ENCODE results near the gene APOL1.

APOL1 gene

DNA sequence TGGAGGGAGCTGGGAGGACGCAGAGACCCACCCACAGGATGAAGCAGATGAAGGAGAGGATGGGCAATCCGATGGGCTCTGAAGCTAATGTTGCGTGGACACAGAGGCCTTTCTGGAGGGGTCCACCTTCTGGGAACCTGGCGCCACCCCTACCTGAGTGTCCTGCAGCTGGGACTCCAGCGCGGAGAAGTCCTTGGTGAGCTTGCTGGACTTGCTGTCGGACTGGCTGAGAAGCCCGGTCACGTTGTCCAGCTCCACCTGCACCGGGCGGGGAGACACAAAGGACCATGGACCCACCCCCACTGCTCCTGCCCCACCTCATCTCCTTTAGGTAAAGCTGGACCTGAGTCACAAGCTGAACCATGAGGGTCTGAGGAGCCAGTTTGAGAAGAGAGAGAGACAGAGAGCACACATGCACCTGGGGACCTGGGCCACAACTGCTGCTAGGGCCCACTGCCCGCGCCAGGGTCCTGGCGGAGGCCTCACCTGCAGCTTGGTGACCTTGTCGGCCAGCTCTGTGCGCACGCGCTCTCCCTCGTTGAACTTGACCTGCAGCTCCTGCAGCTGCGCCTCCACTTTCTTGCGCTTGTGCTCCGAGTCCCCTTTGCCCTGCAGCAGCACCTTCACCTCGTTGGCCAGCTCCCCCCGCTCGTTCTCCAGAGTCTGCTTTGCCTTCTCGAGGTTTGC is 40.8 kb downstream of the APOL1 start:
- H3K27ac ChIP-seq, result no peak overlapping the region
- no peak for TF ChIP-seq ZFX (IDR thresholded peaks at IDR 0.05)
- TF ChIP-seq, protein P1, sequence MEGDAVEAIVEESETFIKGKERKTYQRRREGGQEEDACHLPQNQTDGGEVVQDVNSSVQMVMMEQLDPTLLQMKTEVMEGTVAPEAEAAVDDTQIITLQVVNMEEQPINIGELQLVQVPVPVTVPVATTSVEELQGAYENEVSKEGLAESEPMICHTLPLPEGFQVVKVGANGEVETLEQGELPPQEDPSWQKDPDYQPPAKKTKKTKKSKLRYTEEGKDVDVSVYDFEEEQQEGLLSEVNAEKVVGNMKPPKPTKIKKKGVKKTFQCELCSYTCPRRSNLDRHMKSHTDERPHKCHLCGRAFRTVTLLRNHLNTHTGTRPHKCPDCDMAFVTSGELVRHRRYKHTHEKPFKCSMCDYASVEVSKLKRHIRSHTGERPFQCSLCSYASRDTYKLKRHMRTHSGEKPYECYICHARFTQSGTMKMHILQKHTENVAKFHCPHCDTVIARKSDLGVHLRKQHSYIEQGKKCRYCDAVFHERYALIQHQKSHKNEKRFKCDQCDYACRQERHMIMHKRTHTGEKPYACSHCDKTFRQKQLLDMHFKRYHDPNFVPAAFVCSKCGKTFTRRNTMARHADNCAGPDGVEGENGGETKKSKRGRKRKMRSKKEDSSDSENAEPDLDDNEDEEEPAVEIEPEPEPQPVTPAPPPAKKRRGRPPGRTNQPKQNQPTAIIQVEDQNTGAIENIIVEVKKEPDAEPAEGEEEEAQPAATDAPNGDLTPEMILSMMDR (conservative IDR thresholded peaks at IDR 0.05), result no peak

DNA sequence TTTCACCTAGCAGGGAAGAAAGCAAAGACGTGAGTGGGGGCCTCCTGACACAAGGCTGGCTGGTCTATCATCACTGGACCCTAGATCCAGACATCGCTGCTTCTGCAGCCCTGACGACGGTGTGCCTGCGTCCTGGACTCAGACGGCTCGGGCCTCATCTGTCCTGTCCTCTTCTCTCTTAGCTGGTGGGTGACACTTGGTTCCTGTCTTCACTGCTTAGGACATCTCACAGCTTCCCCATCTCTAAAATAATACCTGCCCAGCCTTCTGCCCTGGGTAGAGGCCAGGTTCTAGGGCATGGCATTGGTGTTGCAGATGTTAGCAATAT is 41.3 kb downstream of the APOL1 start:
- H3K27ac ChIP-seq, result no peak overlapping the region
- TF ChIP-seq, protein P1 (conservative IDR thresholded peaks at IDR 0.05), result no peak
- TF ChIP-seq ZFX (IDR thresholded peaks at IDR 0.05), result no peak

DNA sequence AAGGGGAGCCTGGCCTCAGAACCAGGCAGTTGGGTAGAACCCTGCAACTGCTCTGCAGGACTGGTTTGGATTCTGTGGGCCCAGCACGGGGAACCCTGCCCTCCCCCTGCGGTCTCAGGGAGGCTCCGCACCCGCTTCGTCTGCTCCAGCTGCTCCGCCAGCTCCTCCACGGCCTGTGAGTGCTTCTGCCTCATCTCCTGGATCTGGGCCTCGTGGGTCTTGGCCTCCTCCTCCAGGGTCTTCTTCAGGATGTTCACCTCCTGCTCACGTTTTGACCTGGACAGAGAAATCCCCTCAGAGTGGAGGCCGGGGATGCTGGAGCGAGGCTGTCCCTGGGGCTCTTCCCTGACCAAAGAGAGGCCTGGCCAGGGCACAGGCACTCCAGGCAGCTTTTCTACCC is 41.9 kb downstream of the APOL1 start:
- TF ChIP-seq, protein P1 (conservative IDR thresholded peaks at IDR 0.05), result no peak
- no peak for TF ChIP-seq ZFX (IDR thresholded peaks at IDR 0.05)
- H3K27ac ChIP-seq, result no peak overlapping the region

DNA sequence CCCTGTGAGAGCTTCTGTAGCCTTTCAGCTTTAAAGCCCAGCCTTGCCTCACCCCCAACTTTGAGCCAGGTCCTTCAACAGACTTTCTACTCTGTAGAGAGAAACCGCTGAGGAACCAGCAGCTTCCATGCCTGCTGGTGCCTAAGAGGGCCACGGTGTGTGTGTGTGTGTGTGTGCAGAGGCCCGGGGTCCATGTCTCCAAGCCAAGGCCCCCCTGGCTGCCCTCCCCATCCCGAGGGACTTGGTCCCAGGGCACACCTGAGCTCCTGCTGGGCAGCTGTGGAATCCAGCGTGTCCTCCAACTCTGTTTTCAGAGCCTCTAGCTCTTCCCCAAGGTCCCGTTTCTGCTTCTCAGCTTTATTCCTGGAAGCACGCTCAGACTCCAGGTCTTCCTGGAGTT is 42.3 kb downstream of the APOL1 start:
- TF ChIP-seq, protein P1 (conservative IDR thresholded peaks at IDR 0.05), result no peak
- TF ChIP-seq ZFX (IDR thresholded peaks at IDR 0.05), result no peak
- no peak overlapping the region for H3K27ac ChIP-seq

DNA sequence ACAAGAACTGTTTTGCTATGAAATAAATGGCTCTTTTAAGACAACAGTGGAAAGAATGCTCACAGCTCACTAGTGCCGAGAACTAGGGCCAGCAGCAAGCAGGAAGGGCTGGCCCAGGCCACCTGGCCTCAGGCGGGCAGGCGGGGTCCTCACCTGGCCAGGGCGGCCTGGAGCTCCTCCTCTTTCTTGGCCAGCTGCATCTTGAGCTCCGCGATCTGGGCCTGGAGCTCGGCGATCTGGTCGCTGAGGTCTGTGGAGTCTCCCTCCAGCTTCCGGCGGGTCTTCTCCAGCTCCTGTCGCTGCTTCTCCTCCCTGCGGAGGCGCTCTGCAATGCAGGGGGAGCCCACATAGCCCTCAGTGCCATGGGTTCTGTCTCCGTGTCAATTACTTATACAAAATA is 43.8 kb downstream of the APOL1 start:
- H3K27ac ChIP-seq, result no peak overlapping the region
- TF ChIP-seq ZFX (IDR thresholded peaks at IDR 0.05), result no peak
- TF ChIP-seq, protein P1 (conservative IDR thresholded peaks at IDR 0.05), result no peak

DNA sequence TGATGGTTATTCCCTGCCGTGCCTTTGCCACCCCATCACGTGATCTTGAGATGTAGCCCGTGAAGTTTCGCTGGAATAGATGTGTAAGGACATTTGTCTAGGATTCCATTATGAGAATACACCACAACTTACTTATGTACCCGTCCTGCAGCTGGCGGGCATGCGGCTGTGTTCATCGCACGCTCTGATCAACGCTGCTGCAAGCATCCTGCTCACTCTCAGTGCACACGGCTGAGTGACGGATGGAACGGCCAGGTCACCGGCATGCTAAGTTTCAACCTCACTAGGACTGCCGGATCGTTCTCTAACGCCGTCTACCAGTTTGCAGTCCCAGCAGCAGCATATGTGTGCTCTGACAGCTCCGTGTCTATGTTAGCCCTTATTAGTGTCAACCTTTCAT is 44.6 kb downstream of the APOL1 start:
- no peak for TF ChIP-seq ZFX (IDR thresholded peaks at IDR 0.05)
- TF ChIP-seq, protein P1 (conservative IDR thresholded peaks at IDR 0.05), result no peak

DNA sequence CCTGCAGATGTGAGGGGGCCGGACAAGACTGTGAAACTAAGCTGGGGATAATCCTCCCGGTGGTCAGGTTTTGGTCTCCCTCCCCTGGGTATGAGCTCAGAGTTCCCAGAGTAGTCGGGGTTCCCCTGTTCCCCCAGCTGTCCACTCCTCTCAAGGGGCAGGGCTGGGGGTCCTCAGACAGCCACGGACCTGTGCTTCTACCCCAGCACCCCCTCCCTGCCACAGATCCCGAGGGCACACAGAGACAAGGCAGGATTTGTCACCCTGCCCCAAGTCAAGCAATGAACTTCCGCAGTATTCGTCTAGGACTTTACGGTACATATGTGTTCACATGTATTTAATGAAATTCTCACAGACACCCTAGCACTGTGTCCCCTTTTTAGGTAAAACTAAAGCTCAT is 45.2 kb downstream of the APOL1 start:
- no peak for TF ChIP-seq ZFX (IDR thresholded peaks at IDR 0.05)
- TF ChIP-seq, protein P1 (conservative IDR thresholded peaks at IDR 0.05), result no peak
- no peak overlapping the region for H3K27ac ChIP-seq

More for the DNA sequence above, 44.6 kb downstream of the APOL1 start:
- no peak overlapping the region for H3K27ac ChIP-seq
